LNCaP clone FGC (cell line): Measurements from ENCODE around the gene BEGAIN.

Experiments
- DNase-seq: peaks from one replicate; pipeline ENCODE4 v3.0.0-alpha.2; 2011; ENCODE audit warnings: low read depth
- H3K4me3 ChIP-seq: 2 replicates; pipeline ENCODE4 v1.5.1; 2011; ENCODE audit warnings: mild to moderate bottlenecking, low read depth, low read length, control low read depth
- TF ChIP-seq, protein P1 (sequence below): IDR thresholded peaks from 2 replicates; pipeline ENCODE4 v1.5.1; 2012; ENCODE audit warnings: mild to moderate bottlenecking; ENCODE audit not compliant: control insufficient read depth, insufficient read depth; ENCODE audit errors: extremely low read depth

Gene BEGAIN

DNA sequence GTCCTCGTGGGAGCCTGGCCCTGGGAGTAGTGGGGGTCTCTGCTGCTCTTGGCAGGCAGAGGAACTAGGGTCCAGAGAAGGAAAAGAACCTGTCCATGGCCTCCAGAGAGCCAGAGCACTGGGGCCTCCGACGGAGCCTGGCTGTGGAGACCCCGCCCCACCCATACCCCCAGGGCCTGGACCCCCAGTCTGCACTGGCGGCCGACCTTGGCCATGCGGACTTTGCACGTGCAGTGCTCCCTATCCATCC lies 1.1 kb downstream of the BEGAIN start:
- TF ChIP-seq, protein P1, sequence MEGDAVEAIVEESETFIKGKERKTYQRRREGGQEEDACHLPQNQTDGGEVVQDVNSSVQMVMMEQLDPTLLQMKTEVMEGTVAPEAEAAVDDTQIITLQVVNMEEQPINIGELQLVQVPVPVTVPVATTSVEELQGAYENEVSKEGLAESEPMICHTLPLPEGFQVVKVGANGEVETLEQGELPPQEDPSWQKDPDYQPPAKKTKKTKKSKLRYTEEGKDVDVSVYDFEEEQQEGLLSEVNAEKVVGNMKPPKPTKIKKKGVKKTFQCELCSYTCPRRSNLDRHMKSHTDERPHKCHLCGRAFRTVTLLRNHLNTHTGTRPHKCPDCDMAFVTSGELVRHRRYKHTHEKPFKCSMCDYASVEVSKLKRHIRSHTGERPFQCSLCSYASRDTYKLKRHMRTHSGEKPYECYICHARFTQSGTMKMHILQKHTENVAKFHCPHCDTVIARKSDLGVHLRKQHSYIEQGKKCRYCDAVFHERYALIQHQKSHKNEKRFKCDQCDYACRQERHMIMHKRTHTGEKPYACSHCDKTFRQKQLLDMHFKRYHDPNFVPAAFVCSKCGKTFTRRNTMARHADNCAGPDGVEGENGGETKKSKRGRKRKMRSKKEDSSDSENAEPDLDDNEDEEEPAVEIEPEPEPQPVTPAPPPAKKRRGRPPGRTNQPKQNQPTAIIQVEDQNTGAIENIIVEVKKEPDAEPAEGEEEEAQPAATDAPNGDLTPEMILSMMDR = no peak
- peak overlapping the region; percentile 41; the same call in 1 of the 2 replicates for H3K4me3 ChIP-seq
- no peak for DNase-seq

DNA sequence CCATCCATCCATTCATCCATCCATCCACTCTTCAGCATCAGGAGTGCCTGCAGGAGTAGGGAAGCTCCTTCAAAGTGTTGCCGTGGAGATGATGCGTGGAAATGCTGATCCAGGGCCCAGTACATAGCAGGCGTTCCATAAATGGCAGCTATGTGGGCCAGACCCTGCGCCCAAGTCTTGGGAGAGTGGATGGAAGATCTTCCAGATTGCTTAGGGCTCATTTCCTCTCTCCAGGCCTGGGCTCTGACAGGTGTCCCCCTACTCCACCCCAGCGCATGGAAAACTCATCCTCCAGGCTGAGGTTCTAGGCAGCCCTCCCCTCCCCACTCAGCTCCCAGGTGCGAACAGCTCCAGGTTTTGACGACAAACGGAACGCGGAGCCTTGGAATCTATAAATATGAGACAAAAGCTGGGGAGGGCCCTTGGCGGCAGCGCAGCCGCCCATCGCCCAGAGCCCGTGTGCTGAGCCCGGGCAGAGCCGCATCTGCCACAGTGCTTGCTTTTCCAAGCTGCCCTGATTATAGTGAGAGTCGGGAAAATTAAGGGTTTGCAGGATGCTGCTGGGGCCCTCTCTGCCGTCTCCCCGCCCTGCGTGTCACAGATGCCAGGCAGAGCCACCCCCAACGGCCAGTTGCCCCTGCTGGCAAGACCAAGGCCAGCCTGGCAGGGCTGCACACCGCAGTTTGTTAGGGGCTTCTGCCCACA lies 1.6 kb downstream of the BEGAIN start:
- TF ChIP-seq, protein P1 = no peak
- DNase-seq = no peak
- H3K4me3 ChIP-seq = no peak overlapping the region

- no peak overlapping the region for H3K4me3 ChIP-seq
- no peak for DNase-seq
- TF ChIP-seq, protein P1 = no peak
Observed at GRCh38 chr14:100584056-100585031, 2.9 kb downstream of the BEGAIN start.

- no peak overlapping the region for H3K4me3 ChIP-seq
- no peak for DNase-seq
- TF ChIP-seq, protein P1 = no peak
Observed at GRCh38 chr14:100583245-100583644, 4.0 kb downstream of the BEGAIN start.

DNA sequence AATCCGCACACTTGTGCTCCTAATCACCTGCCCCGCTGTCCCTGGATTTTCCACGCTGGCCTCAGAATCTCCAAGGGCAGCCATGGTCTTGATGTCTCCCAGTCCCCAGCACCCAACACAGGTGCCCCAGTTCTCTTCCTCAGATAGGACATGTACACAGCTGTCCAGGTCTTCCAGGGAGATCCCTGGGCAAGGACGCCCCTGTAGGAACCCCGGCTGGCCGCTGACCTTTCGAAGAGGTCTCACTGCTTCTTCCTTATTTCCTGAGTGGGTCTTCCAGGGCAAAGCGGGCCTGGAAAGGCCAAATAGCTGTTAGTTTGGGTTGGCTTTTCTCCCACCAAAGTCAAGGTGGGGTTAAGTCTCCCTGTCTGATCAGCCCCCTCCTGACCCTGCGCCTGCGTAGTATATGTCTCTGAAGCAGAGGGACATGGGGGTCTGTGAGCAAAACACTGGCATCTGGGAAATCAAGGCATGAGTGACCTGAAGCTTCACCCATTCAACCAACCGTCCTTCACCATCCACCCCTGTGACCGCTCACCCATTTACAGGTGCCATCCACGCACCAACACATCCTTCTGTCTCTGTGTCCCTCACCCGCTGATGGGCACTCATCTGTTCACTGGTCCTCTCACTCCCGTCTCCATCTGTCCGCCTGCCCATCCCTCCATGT lies 4.6 kb downstream of the BEGAIN start:
- TF ChIP-seq, protein P1 = no peak
- no peak for DNase-seq
- H3K4me3 ChIP-seq = no peak overlapping the region

DNA sequence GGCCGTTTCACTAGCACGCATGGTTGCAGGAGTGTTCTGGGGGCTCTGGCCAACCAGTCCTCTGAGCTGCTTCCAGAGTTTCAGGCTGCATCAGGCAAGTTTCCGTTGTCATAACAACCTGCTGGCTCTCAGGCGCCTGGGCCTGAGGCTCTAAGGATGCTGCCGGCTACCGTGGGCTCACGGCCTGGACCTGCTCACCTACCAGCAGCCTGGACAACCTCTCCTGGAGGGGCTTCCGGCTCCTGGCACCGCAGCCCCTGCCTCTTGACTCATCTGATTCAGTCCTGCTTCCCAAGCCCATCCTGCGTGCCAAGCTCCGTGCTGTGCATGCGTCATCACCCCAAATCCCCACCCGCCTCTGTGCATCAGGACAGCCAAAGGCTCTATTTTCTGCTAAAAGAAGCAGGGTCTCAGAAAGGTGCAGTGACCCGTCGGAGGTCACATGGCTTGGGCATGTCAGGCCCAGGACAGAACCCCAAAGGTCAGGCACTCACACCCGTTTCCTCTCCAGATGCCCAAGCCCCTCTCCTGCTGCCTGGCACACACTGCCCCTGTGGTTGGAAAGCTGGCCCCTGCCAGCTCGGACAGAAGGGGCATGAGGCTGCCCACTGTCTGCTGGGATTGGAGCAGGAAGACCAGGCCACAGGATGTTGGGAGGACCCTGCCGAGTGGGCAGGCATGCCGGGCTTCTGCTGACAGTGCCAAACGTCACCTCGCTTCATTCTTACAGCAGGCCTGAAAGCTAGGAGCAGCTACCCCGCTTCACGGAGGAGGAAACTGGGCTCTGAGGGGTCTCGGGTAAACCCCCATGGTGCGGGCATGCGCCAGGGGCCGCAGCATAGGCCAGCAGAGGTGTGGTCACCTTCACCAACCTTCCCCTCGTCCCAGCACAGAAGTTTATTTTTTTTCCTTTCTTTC lies 5.7 kb downstream of the BEGAIN start:
- no peak for DNase-seq
- TF ChIP-seq, protein P1 = no peak

More for the DNA sequence above, 5.7 kb downstream of the BEGAIN start:
- no peak overlapping the region for H3K4me3 ChIP-seq
